ENCODE data around the gene YLPM1.
"Not testable (repeated sequence)": the region's sequence is repeated elsewhere in the genome, so short reads cannot be mapped to it uniquely, and the experiment has no call there.

YLPM1 gene, protein sequence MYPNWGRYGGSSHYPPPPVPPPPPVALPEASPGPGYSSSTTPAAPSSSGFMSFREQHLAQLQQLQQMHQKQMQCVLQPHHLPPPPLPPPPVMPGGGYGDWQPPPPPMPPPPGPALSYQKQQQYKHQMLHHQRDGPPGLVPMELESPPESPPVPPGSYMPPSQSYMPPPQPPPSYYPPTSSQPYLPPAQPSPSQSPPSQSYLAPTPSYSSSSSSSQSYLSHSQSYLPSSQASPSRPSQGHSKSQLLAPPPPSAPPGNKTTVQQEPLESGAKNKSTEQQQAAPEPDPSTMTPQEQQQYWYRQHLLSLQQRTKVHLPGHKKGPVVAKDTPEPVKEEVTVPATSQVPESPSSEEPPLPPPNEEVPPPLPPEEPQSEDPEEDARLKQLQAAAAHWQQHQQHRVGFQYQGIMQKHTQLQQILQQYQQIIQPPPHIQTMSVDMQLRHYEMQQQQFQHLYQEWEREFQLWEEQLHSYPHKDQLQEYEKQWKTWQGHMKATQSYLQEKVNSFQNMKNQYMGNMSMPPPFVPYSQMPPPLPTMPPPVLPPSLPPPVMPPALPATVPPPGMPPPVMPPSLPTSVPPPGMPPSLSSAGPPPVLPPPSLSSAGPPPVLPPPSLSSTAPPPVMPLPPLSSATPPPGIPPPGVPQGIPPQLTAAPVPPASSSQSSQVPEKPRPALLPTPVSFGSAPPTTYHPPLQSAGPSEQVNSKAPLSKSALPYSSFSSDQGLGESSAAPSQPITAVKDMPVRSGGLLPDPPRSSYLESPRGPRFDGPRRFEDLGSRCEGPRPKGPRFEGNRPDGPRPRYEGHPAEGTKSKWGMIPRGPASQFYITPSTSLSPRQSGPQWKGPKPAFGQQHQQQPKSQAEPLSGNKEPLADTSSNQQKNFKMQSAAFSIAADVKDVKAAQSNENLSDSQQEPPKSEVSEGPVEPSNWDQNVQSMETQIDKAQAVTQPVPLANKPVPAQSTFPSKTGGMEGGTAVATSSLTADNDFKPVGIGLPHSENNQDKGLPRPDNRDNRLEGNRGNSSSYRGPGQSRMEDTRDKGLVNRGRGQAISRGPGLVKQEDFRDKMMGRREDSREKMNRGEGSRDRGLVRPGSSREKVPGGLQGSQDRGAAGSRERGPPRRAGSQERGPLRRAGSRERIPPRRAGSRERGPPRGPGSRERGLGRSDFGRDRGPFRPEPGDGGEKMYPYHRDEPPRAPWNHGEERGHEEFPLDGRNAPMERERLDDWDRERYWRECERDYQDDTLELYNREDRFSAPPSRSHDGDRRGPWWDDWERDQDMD (N-terminal part only)

DNA sequence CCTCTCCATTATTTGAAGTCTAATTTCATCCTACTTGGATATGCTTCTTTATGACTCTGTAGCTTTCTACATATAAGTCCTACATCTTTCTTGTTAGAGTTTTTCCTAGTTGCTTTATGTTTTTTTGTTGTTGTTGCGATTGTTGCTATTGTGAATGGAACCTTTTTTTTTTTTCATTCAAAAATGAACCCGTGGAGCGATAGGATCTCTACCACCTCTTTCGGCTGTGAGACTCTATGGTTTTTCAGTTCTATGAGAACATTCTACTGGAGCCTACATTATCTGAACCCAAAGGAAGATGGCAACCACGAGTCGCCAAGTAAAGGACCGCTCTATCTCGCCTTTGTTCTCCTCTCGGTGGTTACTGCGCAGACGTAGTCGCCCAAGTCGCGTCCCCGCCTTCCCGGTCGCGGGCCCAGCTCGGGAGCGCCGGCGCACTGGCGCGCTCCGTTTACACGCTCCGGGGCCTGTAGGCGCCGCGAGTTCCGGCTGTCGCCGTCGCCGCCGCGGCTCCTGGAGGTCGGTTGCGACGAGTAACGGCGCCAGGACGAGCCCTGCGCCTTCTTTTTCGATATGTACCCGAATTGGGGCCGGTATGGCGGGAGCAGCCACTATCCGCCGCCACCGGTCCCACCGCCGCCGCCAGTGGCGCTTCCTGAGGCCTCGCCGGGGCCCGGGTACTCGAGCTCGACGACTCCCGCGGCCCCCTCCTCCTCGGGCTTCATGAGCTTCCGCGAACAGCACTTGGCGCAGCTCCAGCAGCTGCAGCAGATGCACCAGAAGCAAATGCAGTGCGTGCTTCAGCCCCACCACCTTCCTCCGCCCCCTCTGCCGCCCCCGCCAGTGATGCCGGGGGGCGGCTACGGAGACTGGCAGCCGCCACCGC, at the start of gene YLPM1:
YLPM1 (plus strand) TSS at position 400 of the 886 bp plus-strand sequence; CDS start at position 574, 174 bp downstream.
- DNase-seq: peak; percentile 98

DNA sequence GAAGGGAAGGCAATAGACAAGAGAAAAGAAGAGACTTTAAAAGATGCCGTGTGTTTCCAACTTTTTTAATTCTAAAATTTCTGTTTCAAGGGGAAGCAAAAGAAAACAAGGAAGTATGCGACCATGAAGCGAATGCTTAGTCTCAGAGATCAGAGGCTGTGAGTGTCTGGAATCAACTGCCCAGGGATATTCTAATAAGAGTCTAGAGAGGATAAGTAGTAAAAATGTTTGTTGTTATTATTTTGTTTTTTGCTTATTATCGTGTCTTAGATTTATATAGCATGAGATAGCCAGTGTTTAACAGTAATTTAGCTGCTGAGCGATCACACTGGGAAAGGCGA, 49.8 kb upstream of the YLPM1 start:
- no peak for DNase-seq

DNA sequence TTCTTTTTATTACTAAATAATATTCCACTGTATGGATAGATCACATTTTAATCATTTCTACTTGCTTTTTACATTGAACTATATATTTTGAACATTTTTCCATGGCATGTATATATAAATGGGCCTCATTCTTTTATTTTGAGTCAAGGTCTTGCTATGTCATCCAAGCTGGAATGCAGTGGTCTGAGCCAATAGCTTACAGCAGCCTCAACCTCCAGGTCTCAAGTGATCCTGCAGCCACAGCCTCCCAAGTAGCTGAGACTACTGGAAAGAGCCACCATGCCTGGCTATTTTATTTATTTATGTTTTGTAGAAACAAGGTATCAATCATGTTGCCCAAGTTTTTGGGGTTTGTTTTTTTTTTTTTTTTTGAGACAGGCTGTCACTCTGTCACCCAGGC, 42.6 kb upstream of the YLPM1 start:
- DNase-seq: no peak

DNA sequence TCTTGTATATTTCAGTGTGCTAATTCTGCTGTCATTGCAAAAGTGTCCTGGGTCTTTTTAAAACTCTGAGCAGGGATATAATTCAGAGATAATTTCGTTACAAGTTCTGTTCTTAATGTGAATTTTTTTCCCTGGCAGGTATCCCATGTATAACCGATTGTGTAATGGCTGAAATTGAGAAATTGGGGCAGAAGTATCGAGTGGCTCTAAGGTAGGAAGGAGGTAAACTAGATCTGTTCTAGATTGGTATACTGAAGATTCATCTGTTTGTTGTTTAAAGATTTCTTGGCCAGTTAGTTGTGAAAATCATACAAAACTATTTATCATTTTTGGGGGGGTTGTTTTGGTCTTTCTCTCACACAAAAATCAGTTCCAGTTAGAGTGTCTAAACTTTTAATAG, 40.0 kb upstream of the YLPM1 start:
- no peak for DNase-seq

DNA sequence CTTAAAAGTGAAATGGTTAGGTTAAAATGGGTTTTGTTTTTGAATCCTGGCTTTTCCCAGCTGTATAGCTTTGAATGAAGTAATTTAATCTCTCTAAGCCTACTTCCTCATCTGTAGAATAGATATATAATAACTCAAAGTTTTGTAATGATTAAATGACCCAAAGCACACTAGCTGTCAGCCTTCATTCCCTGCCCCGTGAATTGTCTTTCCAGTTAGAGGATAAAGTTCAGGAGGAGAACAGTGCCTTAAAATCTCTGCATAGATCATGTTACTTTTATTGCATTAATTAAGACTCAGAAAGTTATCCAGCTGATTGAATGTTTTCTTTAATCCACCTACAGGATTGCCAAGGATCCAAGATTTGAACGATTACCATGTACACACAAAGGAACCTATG, 30.7 kb upstream of the YLPM1 start:
- no peak for DNase-seq

DNA sequence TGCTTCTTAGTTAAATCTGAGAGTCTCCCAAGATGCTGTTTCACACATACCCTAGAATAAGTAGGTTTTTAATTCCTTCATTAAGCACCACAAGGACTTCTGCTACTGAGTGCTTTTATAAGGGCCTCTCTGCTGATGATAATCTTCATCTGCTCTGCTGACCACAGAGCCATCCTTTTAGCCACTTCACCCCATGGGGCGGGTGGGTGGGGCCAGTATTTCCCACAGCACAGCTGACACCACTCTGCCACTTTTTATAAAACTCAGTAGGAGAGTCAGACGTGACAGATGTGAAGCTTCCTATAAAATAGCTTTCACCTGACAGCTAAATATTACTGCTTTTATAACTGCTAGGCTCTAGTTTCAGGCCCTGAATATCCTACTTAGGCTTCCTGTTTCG, 29.9 kb upstream of the YLPM1 start:
- DNase-seq: no peak

DNA sequence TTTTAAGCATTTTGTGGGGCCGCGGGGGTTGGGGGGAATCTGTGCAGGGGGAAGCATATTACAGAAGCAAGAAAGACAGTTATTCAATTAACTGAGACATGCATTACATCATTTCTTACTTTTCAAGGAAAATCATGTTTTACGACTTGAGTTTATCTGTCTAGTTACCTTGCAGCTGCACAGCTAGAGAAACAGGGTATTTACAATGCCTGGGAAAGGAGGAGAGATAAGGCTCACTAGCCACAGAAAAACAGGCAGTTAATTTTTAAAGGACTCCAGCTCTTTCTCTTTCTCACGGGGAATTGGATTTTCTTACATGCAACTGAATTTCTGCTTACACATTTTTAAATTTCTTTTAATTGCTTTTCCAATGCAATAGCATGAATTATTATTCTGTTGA, 28.0 kb upstream of the YLPM1 start:
- no peak for DNase-seq

DNA sequence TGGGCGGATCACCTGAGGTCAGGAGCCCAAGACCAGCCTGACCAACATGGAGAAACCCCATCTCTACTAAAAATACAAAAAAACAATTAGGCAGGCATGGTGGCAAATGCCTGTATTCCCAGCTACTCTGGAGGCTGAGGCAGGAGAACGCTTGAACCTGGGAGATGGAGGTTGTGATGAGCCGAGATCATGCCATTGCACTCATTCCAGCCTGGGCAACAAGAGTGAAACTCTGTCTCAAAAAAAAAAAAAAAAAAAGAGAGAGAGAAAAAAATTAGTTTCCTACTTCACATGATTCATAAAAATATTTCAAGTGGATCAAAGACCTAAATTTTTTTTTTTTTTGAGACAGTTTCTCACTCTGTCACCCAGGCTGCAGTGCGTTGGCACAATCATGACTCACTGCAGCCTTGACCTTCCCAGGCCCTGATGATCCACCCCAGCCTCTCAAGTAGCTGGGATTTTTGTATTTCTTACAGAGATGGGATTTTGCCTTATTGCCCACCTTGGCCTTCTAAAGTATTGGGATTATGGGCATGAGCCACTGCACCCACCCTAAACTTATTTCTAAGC, 25.3 kb upstream of the YLPM1 start:
- DNase-seq: no peak

DNA sequence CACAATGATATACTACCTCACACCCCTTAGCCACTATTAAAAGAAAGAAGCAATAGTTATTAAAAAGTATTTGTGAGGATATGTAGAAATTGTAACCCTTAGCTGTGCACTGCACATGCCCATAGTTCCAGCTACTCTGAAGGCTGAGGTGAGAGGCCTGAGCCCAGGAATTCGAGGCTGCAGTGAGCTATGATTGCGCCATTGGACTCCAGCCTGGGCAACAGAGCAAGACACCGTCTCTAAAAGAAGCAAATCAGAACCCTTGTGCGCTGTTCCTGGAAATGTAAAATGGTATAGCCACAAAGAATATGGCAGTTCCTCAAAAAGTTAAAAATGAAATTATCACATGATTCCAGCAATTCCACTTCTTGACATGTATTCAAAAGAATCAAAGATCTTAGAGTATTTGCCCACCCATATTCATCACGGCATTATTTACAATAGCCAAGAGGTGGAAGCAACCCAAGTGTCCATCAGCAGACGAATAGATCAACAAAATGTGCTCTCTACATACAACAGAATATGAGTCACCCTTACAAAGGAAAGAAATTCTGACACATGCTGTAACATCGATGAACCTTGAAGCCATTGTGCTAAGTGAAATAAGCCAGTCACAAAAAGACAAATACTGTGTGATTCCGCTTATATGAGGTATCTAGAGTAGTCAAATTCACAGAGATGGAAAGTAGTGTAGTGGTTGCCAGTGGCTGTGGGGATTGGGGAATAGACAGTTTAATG, 23.7 kb upstream of the YLPM1 start:
- DNase-seq: no peak

DNA sequence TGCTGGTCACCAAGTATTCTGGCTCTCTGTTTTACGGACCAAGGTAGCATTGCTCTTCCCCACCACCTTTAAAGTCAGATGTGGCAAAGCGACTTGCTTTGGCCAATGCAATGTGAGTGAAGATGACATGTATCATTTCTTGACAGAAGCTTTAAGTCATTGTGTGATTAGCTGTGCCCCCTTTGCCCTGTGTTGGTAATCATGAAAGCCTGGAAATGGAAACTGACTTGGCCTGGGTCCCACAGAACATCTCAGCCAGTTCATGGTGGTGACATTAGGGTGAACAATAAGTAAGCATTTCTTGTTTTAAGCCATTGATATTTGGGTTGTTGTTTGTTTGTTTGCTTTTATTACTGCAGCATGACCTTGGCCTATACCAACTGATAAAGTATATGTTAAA, 15.9 kb upstream of the YLPM1 start:
- no peak for DNase-seq

DNA sequence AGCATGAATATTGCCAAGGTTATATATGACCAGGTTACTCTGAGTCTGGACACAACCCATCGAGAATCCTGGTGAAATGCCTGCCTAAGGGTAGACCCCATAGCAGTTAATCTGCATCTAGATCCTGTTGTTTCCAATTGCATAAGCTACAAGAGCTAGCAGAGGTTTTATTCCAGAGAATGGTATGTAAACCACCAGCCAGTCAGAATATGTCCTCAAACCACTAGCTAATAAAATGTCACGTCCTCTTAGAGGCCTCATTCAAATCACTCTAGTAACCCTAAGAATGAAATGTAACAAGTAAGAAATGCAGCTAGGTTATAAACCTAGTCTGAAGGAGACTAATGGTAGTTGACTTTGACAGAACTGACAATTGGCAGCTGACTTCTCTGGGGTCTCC, 9.0 kb upstream of the YLPM1 start:
- no peak for DNase-seq

DNA sequence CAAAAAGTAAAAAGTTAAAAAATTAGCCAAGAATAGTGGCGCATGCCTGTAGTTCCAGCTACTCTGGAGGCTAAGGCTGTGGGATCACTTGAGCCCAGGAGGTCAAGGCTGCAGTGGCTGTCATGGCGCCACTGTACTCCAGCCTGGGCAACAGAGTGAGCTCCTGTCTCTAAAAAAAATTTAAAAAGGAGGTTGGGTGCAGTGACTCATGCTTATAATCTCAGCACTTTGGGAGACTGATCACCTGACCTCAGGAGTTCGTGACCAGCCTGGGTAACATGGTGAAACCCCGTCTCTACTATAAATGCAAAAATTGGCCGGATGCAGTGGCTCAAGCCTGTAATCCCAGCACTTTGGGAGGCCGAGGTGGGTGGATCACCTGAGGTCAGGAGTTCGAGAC, 8.2 kb upstream of the YLPM1 start:
- DNase-seq: no peak

DNA sequence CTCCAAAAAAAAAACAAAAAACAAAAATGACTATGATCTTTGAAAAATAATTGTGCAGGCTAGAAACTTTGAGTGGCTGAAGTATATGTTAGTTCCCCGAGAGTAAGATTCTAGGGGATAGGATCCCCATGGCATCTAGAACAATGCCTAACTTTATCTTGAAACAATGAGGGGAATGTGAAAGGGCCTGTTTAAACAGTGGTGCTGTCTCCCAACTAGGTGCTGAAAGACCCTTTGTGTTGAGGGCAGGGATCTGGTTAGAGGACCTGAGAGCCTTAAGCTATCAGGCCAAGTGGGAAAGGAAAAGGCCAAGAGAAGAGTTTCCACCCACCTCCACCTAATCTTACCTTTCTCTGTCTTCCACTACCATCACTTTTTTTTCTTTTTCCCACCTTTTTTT, 6.8 kb upstream of the YLPM1 start:
- DNase-seq: no peak

DNA sequence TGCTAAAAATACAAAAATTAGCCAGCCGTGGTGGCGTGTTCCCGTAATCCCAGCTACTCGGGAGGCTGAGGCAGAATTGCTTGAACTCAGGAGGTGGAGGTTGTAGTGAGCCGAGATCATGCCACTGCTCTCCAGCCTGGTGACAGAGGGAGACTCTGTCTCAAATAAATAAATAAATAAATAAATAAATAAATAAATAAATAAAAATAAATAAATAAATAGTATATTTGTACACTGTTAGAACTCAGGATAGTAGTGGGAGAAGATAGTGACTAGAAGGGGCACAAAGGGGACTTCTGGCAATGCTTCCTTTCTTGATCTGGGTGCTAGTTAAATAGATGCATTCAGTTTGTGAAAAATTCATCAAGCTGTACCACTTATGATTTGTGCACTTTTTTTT, 4.6 kb upstream of the YLPM1 start:
- DNase-seq: not testable (repeated sequence)

DNA sequence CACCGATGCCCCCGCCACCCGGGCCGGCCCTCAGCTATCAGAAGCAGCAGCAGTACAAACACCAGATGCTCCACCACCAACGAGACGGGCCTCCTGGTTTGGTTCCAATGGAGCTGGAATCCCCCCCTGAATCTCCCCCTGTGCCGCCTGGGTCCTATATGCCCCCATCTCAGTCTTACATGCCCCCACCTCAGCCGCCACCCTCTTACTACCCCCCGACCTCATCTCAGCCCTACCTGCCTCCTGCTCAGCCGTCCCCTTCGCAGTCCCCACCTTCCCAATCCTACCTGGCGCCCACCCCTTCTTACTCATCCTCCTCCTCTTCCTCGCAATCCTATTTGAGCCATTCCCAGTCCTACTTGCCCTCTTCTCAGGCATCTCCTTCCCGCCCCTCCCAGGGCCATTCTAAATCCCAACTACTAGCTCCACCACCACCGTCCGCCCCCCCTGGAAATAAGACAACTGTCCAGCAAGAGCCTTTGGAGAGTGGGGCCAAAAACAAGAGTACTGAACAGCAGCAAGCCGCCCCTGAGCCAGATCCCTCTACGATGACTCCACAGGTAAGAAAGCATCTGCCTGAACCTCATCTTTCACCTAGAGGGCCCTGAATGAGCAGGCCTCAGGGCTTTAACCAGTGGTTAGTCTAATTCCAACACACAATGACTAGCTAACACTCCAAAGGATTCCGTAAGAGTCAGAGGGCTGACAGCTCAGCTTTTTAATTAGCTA, 851 bp downstream of the YLPM1 start:
- no peak for DNase-seq

DNA sequence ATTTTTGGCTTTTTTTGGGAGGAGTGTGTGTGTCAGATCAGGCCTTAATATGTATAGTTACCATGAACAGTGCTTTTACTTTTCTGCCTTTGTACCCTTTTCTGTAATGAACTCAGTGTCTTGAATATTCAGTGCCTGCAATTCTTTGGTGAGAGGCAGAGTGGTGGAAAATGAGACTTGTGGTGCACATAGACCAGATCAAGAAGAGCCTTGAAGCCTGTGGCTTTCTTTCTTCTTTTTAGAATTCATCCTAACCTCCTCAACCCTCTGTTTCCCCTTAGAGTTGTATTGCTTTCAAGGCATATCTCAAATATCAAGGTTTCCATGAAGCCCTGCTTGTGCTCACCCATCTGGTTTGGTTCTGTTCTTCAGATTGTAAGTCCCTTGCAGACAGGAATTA, 2.6 kb downstream of the YLPM1 start:
- DNase-seq: no peak

DNA sequence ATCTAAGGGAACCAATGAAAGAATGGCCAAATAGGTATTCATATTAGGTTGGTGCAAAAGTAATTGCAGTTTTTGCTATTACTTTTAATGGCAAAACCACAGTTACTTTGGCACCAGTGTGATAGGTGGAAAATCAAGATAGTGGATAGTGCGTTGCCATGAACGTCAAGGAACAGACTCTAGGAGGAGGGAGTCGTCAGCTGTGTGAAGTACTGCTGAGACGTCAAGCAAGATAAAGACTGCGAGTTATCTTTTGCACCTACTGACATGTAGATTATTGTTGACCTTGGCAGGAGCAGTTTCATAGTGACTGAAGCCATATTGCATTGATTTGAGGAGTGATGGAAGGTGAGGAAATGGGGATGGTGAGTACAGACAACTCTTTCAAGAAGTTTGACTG, 8.3 kb downstream of the YLPM1 start:
- DNase-seq: no peak

DNA sequence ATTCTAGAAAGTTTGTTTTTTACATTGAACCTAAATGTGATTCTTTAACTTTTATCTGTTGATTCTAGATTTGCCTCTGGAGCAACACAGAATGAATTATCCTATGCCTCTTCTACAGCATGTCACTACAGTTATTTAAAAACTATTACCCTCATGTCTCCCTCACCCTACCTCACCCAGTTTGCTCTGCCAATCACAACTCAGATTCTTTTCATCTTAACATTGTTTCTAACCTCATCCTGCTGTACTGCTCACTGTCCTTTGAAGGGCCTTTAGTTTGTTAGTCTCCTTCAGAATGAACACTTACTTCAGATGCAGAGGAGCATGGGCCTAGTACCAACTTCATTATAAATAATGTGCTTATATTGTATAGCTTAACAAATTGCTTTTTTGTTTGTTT, 21.5 kb downstream of the YLPM1 start:
- DNase-seq: no peak

DNA sequence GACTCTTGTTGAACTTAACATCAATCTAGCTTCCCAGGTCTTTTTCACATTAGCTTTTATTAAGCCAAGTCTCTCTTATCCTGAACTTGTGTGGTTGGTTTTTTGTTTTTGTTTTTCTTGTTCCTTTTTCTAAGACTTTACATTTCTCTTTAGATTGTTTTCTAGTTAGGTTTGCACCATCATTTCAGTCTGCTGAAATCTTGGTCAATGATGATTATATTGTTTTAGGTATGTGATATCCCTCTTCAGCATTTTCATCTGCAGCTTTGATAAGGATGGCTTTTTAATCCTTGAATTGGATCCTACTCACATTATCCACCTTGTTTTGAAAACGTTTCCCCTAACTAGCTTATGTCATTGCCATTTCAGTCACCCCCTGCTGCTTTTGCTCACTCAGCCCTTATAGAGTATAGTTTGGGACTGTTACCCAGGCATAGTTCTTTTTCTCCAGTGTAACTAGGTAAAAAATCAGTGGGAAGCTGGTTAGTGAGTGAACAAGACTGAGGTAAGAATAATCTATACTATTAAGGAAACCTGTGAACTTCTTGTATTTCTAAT, 22.0 kb downstream of the YLPM1 start:
- no peak for DNase-seq

DNA sequence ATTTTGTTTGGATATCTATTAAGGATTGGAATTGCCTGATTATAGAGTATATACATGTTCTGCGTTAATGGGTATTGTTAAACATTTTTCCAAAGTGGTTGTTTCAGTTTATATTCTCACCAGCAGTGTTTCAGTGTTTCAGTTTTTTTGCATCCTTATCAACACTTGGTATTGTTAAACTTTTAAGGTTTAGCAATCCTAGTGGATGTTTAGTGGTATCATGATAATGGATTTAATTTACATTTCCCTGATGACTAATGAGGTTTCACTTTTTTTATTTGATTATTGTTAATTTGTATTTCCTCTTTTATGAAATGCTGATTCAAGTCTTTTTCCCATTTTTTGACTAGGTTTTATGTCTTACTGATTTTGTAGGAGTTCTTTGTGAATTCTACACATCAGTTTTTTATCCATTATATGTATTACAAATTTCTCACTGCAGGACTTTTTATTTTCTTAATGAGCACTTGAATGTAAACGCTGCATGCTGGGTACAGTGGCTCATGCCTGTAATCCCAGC, 23.7 kb downstream of the YLPM1 start:
- DNase-seq: no peak
